Neutrophil (primary cell): ENCODE data around the gene NDUFAF8.

Experiments used
- H3K27ac ChIP-seq: fragments of 200-600 bp; sonication (generic); 2 replicates; pipeline ENCODE4 v1.5.1; 2016; ENCODE audit warnings: mild to moderate bottlenecking, moderate library complexity
- H3K27me3 ChIP-seq: fragments of 200-600 bp; sonication (generic); 2 replicates; pipeline ENCODE4 v1.6.0; 2016; ENCODE audit warnings: mild to moderate bottlenecking
- H3K36me3 ChIP-seq: fragments of 200-600 bp; sonication (generic); 2 replicates; pipeline ENCODE4 v1.5.1; 2017
- H3K4me1 ChIP-seq, 2 experiments: fragments of 200-600 bp in 1 of 2; sonication (generic) in 1 of 2; 1 replicate in 1 of 2; 2 replicates in 1 of 2; pipeline versions ENCODE4 v1.5.1 to v1.6.1; 2013 to 2016; ENCODE audit warnings: low read depth in 1 of 2, low read length in 1 of 2, mild to moderate bottlenecking in 1 of 2, moderate library complexity in 1 of 2; ENCODE audit not compliant: control insufficient read depth in 1 of 2, insufficient read depth in 1 of 2
- H3K4me3 ChIP-seq, 2 experiments: fragments of 200-600 bp in 1 of 2; sonication (generic) in 1 of 2; 1 replicate in 1 of 2; 2 replicates in 1 of 2; pipeline ENCODE4 v1.5.1; 2013 to 2016; ENCODE audit warnings: low read depth in 1 of 2, low read length in 1 of 2, mild to moderate bottlenecking in 1 of 2, moderate library complexity in 1 of 2
- H3K9me3 ChIP-seq: fragments of 200-600 bp; sonication (generic); 2 replicates; pipeline ENCODE4 v1.5.1; 2016
- TF ChIP-seq, protein P1 (sequence below): fragments of 200-600 bp; sonication (generic); IDR thresholded peaks from 2 replicates; pipeline ENCODE4 v1.5.1; 2016; ENCODE audit warnings: antibody characterized with exemption

NDUFAF8 gene

DNA sequence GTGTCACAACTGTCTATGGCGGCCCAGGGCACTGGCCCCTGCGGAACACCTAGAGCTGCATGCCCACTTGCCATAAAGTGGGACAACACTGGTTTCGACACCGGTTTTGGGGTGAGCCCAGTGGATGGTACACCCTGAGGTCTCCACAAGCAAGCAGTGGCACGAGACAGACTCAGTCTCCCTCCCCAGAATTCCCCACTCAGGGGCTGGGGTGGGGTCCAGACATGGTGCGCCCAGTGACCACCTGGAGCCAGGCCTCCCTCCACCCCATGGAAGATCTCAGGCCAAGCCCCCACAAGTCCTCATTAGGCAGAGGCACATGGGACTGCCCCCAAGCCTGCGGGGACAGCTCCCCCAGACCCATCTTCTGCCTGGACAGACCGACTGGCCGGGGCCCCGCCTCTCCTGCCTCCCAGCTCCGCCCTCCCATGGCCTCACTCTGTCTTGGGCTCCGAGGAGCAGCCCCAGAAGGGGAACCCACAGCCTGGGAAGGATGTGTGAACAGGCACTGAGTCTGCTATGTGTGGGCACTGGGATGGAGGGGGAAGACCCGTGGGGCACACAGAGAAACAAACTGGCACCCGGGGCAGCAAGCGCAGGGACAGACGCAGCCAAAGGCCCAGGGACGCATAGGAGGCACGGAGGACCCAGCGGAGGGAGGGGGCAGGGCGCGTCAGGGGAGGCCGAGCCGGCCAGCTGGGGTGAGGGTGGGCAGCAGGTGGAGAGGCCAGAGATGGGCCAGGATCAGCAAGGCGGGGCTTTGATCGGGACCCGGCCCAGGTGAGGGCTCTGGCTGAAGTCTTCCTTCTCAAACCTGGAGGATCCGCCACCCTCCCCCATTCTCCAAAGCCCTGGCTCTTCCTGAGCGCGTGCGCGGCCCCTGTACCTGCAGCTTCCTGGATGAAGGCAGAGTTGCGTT lies 3.0 kb upstream of the NDUFAF8 start:
- no peaks in the 10 kb centered on the region for H3K9me3 ChIP-seq
- no peaks in the 10 kb centered on the region for H3K27me3 ChIP-seq
- TF ChIP-seq, protein P1, sequence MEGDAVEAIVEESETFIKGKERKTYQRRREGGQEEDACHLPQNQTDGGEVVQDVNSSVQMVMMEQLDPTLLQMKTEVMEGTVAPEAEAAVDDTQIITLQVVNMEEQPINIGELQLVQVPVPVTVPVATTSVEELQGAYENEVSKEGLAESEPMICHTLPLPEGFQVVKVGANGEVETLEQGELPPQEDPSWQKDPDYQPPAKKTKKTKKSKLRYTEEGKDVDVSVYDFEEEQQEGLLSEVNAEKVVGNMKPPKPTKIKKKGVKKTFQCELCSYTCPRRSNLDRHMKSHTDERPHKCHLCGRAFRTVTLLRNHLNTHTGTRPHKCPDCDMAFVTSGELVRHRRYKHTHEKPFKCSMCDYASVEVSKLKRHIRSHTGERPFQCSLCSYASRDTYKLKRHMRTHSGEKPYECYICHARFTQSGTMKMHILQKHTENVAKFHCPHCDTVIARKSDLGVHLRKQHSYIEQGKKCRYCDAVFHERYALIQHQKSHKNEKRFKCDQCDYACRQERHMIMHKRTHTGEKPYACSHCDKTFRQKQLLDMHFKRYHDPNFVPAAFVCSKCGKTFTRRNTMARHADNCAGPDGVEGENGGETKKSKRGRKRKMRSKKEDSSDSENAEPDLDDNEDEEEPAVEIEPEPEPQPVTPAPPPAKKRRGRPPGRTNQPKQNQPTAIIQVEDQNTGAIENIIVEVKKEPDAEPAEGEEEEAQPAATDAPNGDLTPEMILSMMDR, result no peak
- no peak overlapping the region for H3K27ac ChIP-seq
- peaks cover 60% of the 10 kb centered on the region for H3K36me3 ChIP-seq
- H3K4me1 ChIP-seq, result peaks cover 23 to 24% of the 10 kb centered on the region in 2 experiments
- H3K4me3 ChIP-seq, result no peak overlapping the region

DNA sequence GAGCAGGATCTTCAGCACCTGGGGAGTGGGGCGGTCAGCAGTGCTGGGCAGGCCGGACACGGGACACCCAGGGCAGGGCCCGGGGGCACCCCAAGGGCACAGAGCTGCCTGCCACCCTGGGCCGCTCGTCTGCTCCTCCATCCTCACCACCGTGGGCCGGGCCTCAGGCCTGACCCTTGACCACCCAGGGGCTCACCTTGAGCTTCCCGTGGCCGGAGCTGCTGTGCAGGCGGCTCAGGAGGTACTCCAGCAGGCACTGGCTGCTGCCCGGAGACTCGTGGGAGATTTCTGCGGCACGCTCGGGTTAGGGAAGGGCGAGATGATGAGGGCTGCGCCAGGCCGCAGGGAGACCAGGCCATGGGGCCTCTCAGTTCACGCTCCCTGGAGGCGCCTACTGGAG lies 2.3 kb upstream of the NDUFAF8 start:
- Histone ChIP-seq H3K27ac (no peak overlapping the region), H3K36me3 (peaks cover 53% of the 10 kb centered on the region), H3K4me3 (no peak overlapping the region), H3K4me1 (peaks cover 23 to 27% of the 10 kb centered on the region in 2 experiments), H3K27me3 (no peaks in the 10 kb centered on the region), H3K9me3 (no peaks in the 10 kb centered on the region)
- TF ChIP-seq, protein P1, result no peak

DNA sequence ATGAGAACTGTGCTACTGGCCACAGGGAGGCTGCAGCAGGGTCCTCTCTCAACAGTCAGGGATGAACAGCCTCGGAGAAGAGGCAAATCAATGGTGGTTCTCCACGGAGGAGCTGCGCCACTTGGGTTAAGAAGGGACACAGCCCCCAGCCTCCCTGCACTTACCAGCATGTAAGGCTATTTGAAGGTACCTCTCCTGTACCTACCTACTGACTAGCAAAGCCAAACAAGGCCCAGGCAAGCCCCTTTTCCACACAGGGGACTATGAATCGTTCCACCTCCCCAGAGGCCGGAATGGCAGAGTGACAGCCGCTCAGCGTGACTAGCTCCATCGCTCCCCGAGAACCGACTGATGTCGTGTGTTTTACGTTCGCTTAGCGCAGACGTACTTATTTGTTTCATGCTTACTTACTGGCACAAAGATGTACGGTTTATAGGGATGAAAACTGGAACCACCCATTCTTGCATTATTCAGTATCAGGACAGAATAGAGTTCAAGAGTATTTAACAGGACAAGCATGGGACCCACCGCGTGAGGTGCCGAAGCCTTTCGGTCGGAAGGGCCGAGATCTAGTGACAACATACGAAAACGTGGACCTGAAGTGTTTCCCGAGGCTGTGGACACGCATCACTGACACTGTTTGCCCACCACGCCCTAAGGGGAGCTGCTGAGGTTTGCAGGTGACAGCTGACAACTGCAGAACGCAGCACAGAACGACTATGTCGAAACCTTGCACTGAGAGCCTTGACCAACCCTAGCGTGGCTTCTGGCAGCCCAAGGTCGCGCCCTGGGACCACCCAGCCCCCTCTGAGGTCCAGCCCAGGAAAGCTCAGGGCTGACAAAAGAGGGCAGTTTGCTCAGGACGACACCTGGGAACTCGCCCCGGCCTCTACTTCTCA lies 1.3 kb upstream of the NDUFAF8 start:
- peak overlapping the region; percentile 83 for H3K27ac ChIP-seq
- no peaks in the 10 kb centered on the region for H3K27me3 ChIP-seq
- TF ChIP-seq, protein P1, result no peak
- H3K4me1 ChIP-seq, result peaks cover 26 to 30% of the 10 kb centered on the region in 2 experiments
- no peaks in the 10 kb centered on the region for H3K9me3 ChIP-seq
- peak overlapping the region; percentile 94 to 99 for H3K4me3 ChIP-seq
- H3K36me3 ChIP-seq, result peaks cover 42% of the 10 kb centered on the region

DNA sequence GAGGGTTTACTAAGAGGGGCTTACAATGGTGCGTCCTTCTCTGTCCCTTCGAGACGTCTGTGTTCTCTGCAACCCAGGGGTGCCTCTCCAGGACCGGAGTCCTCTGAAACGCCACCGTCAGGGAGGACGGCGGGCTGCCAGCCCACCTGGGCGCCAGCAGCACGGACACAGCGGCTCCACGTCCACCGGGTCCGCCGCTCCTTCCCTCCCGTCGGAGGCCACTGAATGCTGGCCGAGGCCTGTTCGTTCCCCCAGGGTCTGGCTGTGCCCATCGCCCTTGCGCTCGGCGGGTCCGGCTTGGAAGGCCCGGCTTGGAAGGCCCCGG lies 666 bp upstream of the NDUFAF8 start:
- TF ChIP-seq, protein P1, result no peak
- Histone ChIP-seq H3K4me1 (peaks cover 26 to 30% of the 10 kb centered on the region in 2 experiments), H3K36me3 (peaks cover 36% of the 10 kb centered on the region), H3K4me3 (peak overlapping the region; percentile 94 to 99), H3K27me3 (no peaks in the 10 kb centered on the region), H3K27ac (peak overlapping the region; percentile 83), H3K9me3 (no peaks in the 10 kb centered on the region)

DNA sequence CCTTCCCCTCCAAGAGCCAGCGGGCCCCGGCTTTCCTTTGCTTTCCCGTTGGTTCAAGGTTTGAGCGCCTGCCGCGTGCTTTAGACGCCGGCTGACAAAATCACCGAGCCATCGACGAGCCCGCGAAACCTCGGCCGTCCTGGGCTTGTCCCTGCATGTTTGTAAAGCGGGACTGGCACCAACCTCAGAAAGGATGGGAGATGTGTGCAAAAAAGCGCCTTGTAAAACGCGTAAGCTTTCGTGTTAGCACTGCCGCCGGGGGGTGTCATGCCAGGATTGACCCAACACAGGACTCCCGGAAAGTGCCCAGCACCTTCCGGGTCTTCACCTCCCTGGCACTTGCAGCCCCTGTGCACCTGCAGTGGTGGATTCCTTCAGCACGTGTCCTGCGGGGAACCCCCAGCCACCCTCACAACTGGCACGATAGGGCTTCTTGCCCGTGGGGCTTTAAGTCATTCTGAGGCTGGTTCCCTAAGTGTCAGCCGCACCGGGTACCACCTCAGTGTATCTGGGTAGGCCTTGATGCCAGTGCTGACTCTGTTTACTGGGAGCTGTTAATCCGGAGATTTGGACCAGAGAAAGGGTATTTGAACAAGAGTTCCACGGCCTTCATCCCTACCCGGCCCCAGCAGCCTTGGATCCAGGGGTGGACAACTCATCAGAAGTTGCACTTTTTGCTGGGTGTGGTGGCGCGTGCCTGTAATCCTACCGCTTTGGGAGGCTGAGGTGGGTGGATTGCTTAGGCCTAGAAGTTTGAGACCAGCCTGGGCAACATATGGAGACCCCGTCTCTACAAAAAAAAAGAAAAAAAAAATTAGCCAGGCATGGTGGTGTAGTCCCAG lies 817 bp downstream of the NDUFAF8 start:
- Histone ChIP-seq H3K27me3 (no peaks in the 10 kb centered on the region), H3K4me3 (peak overlapping the region; percentile 94 to 99), H3K27ac (peak overlapping the region; percentile 83), H3K9me3 (no peaks in the 10 kb centered on the region), H3K4me1 (peaks cover 26 to 30% of the 10 kb centered on the region in 2 experiments), H3K36me3 (peaks cover 29% of the 10 kb centered on the region)
- TF ChIP-seq, protein P1, result no peak
